Mammary epithelial cell (primary cell): ENCODE data around the gene IQSEC1.

Source experiments
- CTCF ChIP-seq, 2 donors: IDR thresholded peaks in 1 of 2; conservative IDR thresholded peaks in 1 of 2; 2 replicates each; pipeline ENCODE4 v1.5.1; 2011 to 2012; ENCODE audit warnings: inconsistent platforms in 2 of 2, low read length in 2 of 2, mild to moderate bottlenecking in 2 of 2, control low read depth in 1 of 2, low read depth in 1 of 2; ENCODE audit not compliant: insufficient read depth in 1 of 2; ENCODE audit errors: extremely low read depth in 1 of 2
- EZH2 ChIP-seq: IDR thresholded peaks from 2 replicates; pipeline ENCODE4 v1.6.1; 2012; ENCODE audit warnings: low read length, inconsistent platforms, borderline replicate concordance

DNA sequence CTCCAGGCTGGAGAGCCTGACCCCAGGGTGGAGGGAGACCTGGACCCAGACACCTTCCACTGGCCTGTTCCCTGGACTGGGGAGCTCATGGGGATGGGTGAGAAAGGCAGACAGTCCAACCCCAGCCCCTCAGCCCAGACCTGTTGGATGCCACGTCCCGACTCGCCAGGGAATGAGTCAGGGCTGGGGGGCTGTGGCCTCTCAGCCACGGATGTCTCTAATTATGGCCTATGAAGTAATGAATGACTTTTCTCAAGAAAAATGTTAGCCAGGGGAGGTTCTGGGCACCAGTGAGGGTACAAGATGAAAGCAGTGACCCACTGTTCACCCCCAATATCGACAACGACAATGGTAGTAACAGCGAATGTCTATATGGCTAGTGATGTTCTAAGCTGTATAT is 124.9 kb downstream of the IQSEC1 start:
- TF ChIP-seq CTCF (conservative IDR thresholded peaks at IDR 0.05 in 1 of 2, IDR thresholded peaks at IDR 0.05 in 1 of 2; ENCODE audit: extremely low read depth in 1 of 2, insufficient read depth in 1 of 2, low read depth in 1 of 2, low read length in 2 of 2) (no peak), EZH2 (no peak)
